ENCODE results near the gene GATD1.

GRCh38 chr11:724049-724777 lies 53.1 kb downstream of the GATD1 start:
- TF ChIP-seq EP300 (IDR thresholded peaks at IDR 0.05) (no peak), CTCF (IDR thresholded peaks at IDR 0.05) (no peak), POLR2A (IDR thresholded peaks at IDR 0.05) (no peak)

Measured in stomach (tissue), 4 donors.